Testis (tissue), 2 donors: ENCODE data around the gene MRPL51.
A peak's percentile ranks its signal among the peaks of the same experiment; 100 is the strongest.

Experiments
- POLR2A ChIP-seq: fragments of 450-650 bp; IDR thresholded peaks from one replicate; pipeline ENCODE4 v1.6.1; 2017; ENCODE audit warnings: antibody characterized with exemption, mild to moderate bottlenecking, moderate library complexity
- TF ChIP-seq, protein P1 (sequence below), 3 experiments: fragments of 450-650 bp in 2 of 3; fragments of 200-600 bp in 1 of 3; sonication (generic) in 1 of 3; IDR thresholded peaks; one replicate each; pipeline ENCODE4 v1.5.1; 2016 to 2019; ENCODE audit warnings: antibody characterized with exemption in 3 of 3, mild to moderate bottlenecking in 2 of 3, moderate library complexity in 1 of 3

DNA sequence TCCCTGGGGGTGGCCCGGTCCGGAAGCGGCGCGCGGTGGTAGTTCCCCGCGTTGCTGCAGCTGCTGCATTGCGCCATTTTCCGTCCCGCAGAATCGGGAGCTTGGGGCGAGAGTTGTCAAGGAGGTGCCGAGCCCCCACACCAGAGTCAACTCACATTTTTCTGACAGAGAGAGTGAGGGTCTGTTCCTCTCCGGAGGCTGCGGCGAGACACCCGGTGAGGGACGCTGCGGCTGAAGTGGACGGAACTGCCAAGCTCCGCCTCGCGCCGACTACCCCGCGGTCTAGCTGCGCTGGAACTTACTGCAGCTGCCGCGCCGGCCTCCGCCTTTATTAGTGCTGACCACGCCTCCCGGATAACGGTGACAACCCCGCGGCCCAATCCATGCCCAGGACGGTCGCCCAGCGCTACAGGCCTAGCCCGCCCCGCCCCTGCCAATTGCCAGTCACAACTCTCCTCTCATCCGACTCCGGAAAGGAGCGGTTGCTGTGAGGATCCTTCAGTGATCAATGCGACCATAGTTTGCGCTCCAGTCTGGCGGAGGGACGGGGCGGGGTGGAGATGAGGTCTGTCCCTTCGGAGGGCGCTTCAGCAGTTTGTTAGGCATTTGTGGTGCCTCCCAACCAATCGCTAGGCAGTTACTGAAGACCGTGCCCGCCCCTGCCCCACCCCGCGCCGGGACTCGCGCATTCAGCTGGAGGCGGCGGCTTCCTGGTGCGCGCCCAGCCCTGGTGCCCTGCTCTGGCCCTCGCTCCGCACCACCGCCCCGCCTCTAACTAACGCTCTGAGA, 22.5 kb downstream of the MRPL51 start, which contains the start of gene VAMP1:
- TF ChIP-seq, protein P1, sequence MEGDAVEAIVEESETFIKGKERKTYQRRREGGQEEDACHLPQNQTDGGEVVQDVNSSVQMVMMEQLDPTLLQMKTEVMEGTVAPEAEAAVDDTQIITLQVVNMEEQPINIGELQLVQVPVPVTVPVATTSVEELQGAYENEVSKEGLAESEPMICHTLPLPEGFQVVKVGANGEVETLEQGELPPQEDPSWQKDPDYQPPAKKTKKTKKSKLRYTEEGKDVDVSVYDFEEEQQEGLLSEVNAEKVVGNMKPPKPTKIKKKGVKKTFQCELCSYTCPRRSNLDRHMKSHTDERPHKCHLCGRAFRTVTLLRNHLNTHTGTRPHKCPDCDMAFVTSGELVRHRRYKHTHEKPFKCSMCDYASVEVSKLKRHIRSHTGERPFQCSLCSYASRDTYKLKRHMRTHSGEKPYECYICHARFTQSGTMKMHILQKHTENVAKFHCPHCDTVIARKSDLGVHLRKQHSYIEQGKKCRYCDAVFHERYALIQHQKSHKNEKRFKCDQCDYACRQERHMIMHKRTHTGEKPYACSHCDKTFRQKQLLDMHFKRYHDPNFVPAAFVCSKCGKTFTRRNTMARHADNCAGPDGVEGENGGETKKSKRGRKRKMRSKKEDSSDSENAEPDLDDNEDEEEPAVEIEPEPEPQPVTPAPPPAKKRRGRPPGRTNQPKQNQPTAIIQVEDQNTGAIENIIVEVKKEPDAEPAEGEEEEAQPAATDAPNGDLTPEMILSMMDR (IDR thresholded peaks at IDR 0.05): peak in 2 of 3 experiments; percentile 4 to 25
- TF ChIP-seq POLR2A: peak; percentile 96
